Stimulated activated naive CD8-positive, alpha-beta T cell treated with anti-CD3 and anti-CD28 coated beads, Interleukin-15, Interleukin-2, amounts not matched to agents 100 ng/mL and 50 ng/mL, for 24 hours (primary cell): Measurements from ENCODE around the gene PDC.
"Not testable (repeated sequence)": the region's sequence is repeated elsewhere in the genome, so short reads cannot be mapped to it uniquely, and the experiment has no call there.

ENCODE experiments used
- H3K27ac Mint-ChIP-seq: one replicate; pipeline ENCODE4 v1.8.0; 2021; ENCODE audit warnings: mild to moderate bottlenecking, mixed read lengths
- H3K27me3 Mint-ChIP-seq: one replicate; pipeline ENCODE4 v1.8.0; 2021; ENCODE audit warnings: mixed read lengths
- H3K36me3 Mint-ChIP-seq: one replicate; pipeline ENCODE4 v1.8.0; 2021; ENCODE audit warnings: low read depth, mixed read lengths
- H3K4me1 Mint-ChIP-seq: one replicate; pipeline ENCODE4 v1.8.0; 2021; ENCODE audit warnings: low read depth, mixed read lengths
- H3K4me3 Mint-ChIP-seq: one replicate; pipeline ENCODE4 v1.8.0; 2021; ENCODE audit warnings: mild to moderate bottlenecking, mixed read lengths
- H3K9me3 Mint-ChIP-seq: one replicate; pipeline ENCODE4 v1.8.0; 2021; ENCODE audit warnings: mixed read lengths

Gene PDC

DNA sequence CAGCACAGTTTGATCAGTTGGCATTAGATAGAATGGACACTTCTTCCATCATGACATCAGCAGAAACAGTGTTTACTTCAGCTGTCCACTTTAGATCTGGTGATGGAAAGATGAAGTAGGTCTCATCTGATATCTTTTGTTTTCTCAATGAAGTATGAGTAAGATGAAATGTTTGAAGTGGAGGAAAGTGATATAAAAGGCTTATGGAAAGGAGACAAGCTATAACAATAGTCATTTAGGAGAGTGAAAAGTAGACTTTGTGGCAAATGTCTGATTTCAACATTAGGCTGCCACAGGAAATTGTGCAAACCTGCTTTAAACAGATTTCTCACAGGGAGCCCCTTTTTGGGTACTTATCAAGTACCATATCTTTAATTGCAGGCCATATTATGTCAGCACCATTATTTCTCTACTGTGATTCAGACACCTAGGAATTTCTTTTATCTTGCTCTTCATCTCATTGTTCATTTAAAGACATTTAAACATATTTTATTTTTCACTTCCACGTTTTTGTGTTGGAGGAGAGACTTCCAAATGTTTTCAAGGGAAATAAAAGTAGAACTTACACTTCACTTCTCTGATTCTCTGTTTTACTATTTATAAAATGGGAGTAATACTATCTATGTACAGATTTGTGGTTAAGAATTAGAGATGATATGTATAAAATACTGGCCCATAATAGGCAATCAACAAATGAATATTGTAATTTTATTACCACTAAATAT, 18.1 kb downstream of the PDC start:
- no peaks in the 10 kb centered on the region for H3K9me3 Mint-ChIP-seq
- H3K4me1 Mint-ChIP-seq: peaks cover 15% of the 10 kb centered on the region
- no peak overlapping the region for H3K4me3 Mint-ChIP-seq
- no peaks in the 10 kb centered on the region for H3K27me3 Mint-ChIP-seq
- H3K27ac Mint-ChIP-seq: peak overlapping the region; percentile 56
- H3K36me3 Mint-ChIP-seq: no peaks in the 10 kb centered on the region

DNA sequence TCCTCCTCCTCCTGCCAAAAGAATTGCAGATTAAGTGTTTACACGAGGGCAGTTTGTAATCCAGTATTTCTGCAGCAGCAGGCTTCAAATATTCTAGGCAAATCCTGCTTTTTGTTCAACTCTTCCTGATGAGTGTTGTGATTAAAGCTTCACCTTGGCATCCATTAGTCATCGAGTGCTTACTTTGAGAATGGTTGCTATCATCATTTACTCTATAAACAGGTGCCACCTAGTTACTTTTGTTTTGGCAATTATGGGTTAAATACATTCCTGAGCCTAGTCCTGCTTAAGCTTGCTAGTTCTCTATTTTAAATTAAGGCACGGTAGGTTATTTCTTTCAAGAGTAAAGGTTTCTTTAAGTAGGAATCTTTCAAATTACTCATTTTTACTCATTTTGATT, 20.3 kb downstream of the PDC start:
- H3K36me3 Mint-ChIP-seq: no peaks in the 10 kb centered on the region
- no peak overlapping the region for H3K4me3 Mint-ChIP-seq
- no peak overlapping the region for H3K27ac Mint-ChIP-seq
- no peaks in the 10 kb centered on the region for H3K27me3 Mint-ChIP-seq
- H3K9me3 Mint-ChIP-seq: no peaks in the 10 kb centered on the region
- H3K4me1 Mint-ChIP-seq: peaks cover 15% of the 10 kb centered on the region

- H3K27ac Mint-ChIP-seq: no peak overlapping the region
- no peaks in the 10 kb centered on the region for H3K27me3 Mint-ChIP-seq
- no peak overlapping the region for H3K4me3 Mint-ChIP-seq
- H3K36me3 Mint-ChIP-seq: no peaks in the 10 kb centered on the region
- H3K9me3 Mint-ChIP-seq: no peaks in the 10 kb centered on the region
- peaks cover 15% of the 10 kb centered on the region for H3K4me1 Mint-ChIP-seq
Measured at GRCh38 chr1:186438567-186438966, 22.3 kb downstream of the PDC start.

DNA sequence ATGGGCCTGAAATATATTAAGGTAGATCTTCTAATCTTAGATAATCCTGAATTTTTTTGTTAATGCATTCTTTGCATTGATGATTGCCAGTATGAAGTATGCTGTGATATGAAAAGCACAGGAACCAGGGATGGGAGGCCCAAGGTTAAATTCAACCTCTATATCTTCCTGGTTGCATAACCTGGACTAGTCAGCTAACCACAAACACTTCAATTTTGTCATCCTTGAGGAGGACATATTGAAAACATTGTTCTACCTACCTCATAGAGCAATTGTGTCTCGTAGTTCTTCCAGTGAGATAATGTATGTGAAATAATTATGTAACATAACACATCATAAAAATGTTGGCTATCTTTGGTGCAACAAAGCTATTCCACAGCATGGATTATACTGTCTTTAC, 25.6 kb downstream of the PDC start:
- no peak overlapping the region for H3K27ac Mint-ChIP-seq
- H3K27me3 Mint-ChIP-seq: no peaks in the 10 kb centered on the region
- peaks cover 9% of the 10 kb centered on the region for H3K36me3 Mint-ChIP-seq
- H3K4me1 Mint-ChIP-seq: peaks cover under 1% of the 10 kb centered on the region
- no peaks in the 10 kb centered on the region for H3K9me3 Mint-ChIP-seq
- H3K4me3 Mint-ChIP-seq: no peak overlapping the region

GRCh38 chr1:186429017-186429416, 31.9 kb downstream of the PDC start:
- Mint-ChIP-seq H3K4me3 (no peak overlapping the region), H3K4me1 (no peaks in the 10 kb centered on the region), H3K27me3 (no peaks in the 10 kb centered on the region), H3K27ac (no peak overlapping the region), H3K36me3 (peaks cover 31% of the 10 kb centered on the region), H3K9me3 (no peaks in the 10 kb centered on the region)

DNA sequence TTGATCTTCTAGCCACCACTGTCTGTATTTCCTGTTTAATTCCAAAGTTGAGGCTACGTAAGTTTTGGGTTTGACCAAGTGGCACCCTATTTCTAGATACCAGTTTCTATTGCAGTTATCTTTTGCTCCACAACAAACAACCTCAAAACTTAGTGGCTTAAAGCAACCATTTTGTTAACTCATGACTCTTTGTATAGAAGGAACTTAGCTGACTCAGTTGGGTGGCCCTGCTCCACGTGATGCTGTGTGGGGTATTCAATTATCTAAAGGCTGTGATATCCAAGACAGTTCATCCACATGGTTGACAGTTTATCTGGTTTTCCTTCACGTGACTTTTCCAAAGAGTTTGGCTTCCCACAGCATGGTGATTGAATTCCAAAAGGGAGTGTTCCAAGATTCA, 34.8 kb downstream of the PDC start:
- no peaks in the 10 kb centered on the region for H3K9me3 Mint-ChIP-seq
- H3K4me3 Mint-ChIP-seq: no peak overlapping the region
- no peak overlapping the region for H3K27ac Mint-ChIP-seq
- H3K36me3 Mint-ChIP-seq: peaks cover 24% of the 10 kb centered on the region
- no peaks in the 10 kb centered on the region for H3K4me1 Mint-ChIP-seq
- H3K27me3 Mint-ChIP-seq: no peaks in the 10 kb centered on the region

DNA sequence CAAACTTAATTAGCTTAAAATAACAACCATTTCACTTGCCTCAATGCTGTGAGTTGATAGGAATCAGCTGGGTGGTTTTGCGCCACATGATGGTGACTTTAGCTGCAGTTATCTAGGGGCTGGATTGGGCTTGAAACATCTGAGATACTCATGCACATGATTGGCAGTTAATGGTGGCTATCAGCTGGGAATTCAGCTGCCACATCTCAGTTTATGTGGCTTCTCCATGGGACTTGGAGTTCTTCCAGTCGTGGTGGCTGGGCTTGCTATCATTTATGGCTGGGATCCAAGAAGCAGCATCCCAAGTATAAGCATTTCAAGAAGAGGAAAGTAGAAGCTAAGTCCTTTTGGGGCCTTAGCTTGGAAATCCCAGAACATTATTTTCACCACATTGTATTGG, 36.4 kb downstream of the PDC start:
- H3K36me3 Mint-ChIP-seq: peaks cover 32% of the 10 kb centered on the region

GRCh38 chr1:186421446-186421845, 39.5 kb downstream of the PDC start:
- no peaks in the 10 kb centered on the region for H3K4me1 Mint-ChIP-seq
- H3K27me3 Mint-ChIP-seq: no peaks in the 10 kb centered on the region
- no peaks in the 10 kb centered on the region for H3K9me3 Mint-ChIP-seq
- H3K36me3 Mint-ChIP-seq: peaks cover 36% of the 10 kb centered on the region
- no peak overlapping the region for H3K4me3 Mint-ChIP-seq
- H3K27ac Mint-ChIP-seq: no peak overlapping the region

More for the DNA sequence above, 36.4 kb downstream of the PDC start:
- H3K9me3 Mint-ChIP-seq: no peaks in the 10 kb centered on the region
- no peaks in the 10 kb centered on the region for H3K27me3 Mint-ChIP-seq
- H3K4me1 Mint-ChIP-seq: no peaks in the 10 kb centered on the region
- H3K27ac Mint-ChIP-seq: no peak overlapping the region
- no peak overlapping the region for H3K4me3 Mint-ChIP-seq

- H3K4me1 Mint-ChIP-seq: no peaks in the 10 kb centered on the region
- no peak overlapping the region for H3K27ac Mint-ChIP-seq
- H3K27me3 Mint-ChIP-seq: no peaks in the 10 kb centered on the region
- no peaks in the 10 kb centered on the region for H3K9me3 Mint-ChIP-seq
- peaks cover 35% of the 10 kb centered on the region for H3K36me3 Mint-ChIP-seq
- H3K4me3 Mint-ChIP-seq: no peak overlapping the region
Measured at GRCh38 chr1:186420923-186421322, 40.0 kb downstream of the PDC start.

- Mint-ChIP-seq H3K4me1 (no peaks in the 10 kb centered on the region), H3K4me3 (no peak overlapping the region), H3K36me3 (peaks cover 32% of the 10 kb centered on the region), H3K27ac (no peak overlapping the region), H3K27me3 (no peaks in the 10 kb centered on the region), H3K9me3 (no peaks in the 10 kb centered on the region)
Measured at GRCh38 chr1:186420311-186420710, 40.6 kb downstream of the PDC start.

- no peaks in the 10 kb centered on the region for H3K27me3 Mint-ChIP-seq
- H3K4me1 Mint-ChIP-seq: no peaks in the 10 kb centered on the region
- peaks cover 30% of the 10 kb centered on the region for H3K36me3 Mint-ChIP-seq
- H3K4me3 Mint-ChIP-seq: no peak overlapping the region
- no peaks in the 10 kb centered on the region for H3K9me3 Mint-ChIP-seq
- H3K27ac Mint-ChIP-seq: no peak overlapping the region
Measured at GRCh38 chr1:186418503-186418902, 42.4 kb downstream of the PDC start.

GRCh38 chr1:186413319-186413718, 47.6 kb downstream of the PDC start:
- Mint-ChIP-seq H3K36me3 (peaks cover 10% of the 10 kb centered on the region), H3K9me3 (no peaks in the 10 kb centered on the region), H3K4me1 (no peaks in the 10 kb centered on the region), H3K27me3 (no peaks in the 10 kb centered on the region), H3K27ac (no peak overlapping the region), H3K4me3 (no peak overlapping the region)

GRCh38 chr1:186409091-186409490, 51.8 kb downstream of the PDC start:
- H3K9me3 Mint-ChIP-seq: no peaks in the 10 kb centered on the region
- no peak overlapping the region for H3K27ac Mint-ChIP-seq
- H3K4me3 Mint-ChIP-seq: no peak overlapping the region
- peaks cover 36% of the 10 kb centered on the region for H3K36me3 Mint-ChIP-seq
- H3K27me3 Mint-ChIP-seq: no peaks in the 10 kb centered on the region
- H3K4me1 Mint-ChIP-seq: peaks cover 4% of the 10 kb centered on the region

DNA sequence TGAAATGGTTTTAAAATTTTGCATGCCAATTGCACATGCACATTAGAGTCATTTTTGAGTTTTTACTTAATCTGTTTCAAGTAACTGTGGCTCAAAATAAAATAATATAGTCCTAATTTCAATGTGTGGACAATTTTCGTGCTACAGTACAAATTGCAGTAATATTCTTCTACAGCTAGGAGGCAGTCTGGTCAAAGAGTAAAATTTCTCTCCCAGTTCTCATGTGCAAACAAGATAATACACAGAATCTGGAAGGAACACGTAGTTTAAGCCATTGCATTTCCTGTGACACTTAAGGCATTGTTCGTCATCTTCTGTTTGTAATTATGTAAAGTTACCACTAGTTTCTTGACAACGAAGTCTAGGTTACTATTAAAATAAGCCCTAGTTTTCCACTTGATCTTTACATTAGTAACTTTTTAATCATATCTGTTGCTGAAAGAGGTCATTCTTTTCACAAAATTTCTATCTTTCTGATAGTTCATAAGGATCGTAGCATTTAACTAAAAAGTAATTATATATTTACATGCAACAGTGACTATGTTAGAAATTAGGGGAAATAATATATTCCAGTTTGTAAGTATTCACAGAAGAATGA, 56.4 kb downstream of the PDC start:
- H3K27ac Mint-ChIP-seq: no peak overlapping the region
- H3K4me3 Mint-ChIP-seq: no peak overlapping the region
- peaks cover 49% of the 10 kb centered on the region for H3K36me3 Mint-ChIP-seq
- peaks cover 4% of the 10 kb centered on the region for H3K4me1 Mint-ChIP-seq
- no peaks in the 10 kb centered on the region for H3K9me3 Mint-ChIP-seq
- no peaks in the 10 kb centered on the region for H3K27me3 Mint-ChIP-seq

DNA sequence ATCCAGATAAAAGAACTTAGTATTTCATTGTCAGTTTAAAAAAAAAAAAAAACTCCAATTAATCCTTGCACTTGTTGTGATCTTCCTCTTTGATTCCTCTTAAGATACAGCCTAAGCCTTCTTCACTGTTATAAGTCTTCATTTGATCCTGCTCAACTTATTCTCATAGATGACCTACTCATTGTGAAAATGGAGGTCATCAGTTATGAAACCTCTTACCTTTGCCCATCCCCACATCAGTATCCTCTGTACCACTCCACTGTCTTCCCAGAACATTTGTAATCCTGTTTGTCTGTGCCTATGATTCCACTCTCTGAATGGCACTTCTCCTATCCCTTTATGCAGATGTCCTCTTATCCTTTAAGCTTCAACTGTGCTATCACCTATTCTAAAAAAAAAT, 57.3 kb downstream of the PDC start:
- H3K4me1 Mint-ChIP-seq: peaks cover 4% of the 10 kb centered on the region
- no peak overlapping the region for H3K27ac Mint-ChIP-seq
- no peaks in the 10 kb centered on the region for H3K27me3 Mint-ChIP-seq

GRCh38 chr1:186401446-186401845, 59.5 kb downstream of the PDC start:
- H3K4me3 Mint-ChIP-seq, H3K9me3 Mint-ChIP-seq, H3K4me1 Mint-ChIP-seq, H3K27ac Mint-ChIP-seq, H3K27me3 Mint-ChIP-seq: not testable (repeated sequence)
- H3K36me3 Mint-ChIP-seq: peaks cover 46% of the 10 kb centered on the region

More for the DNA sequence above, 57.3 kb downstream of the PDC start:
- Mint-ChIP-seq H3K36me3 (peaks cover 53% of the 10 kb centered on the region), H3K9me3 (no peaks in the 10 kb centered on the region), H3K4me3 (no peak overlapping the region)
